Activated T-cell treated with anti-CD3 and anti-CD28 coated beads, Interleukin-2, amount 50 U/mL, for 72 hours (primary cell): ENCODE results near the gene ANO1. TPM values are rescaled to one million over a fixed set of nuclear protein-coding genes. Genes with fewer than 3 reads are reported as not detected.

Source experiments
- ATAC-seq, 2 donors: fragments of 150-1000 bp; cut with Tn5 transposase; replicated peaks in 1 of 2; 2 replicates each; pipeline ENCODE4 v1.10.0; 2021; ENCODE audit warnings: moderate library complexity in 2 of 2, mild to moderate bottlenecking in 1 of 2
- DNase-seq, 2 donors: peaks; one replicate each; pipeline ENCODE4 v3.0.0; 2021 to 2022; ENCODE audit warnings: mixed read lengths in 1 of 2
- H3K27ac Mint-ChIP-seq: one replicate; pipeline ENCODE4 v1.8.0; 2022; ENCODE audit warnings: mild to moderate bottlenecking, moderate library complexity, mixed read lengths
- H3K27me3 Mint-ChIP-seq: one replicate; pipeline ENCODE4 v1.8.0; 2022; ENCODE audit warnings: low read depth, mixed read lengths
- H3K36me3 Mint-ChIP-seq, 2 donors: one replicate each; pipeline ENCODE4 v1.8.0; 2022; ENCODE audit warnings: mixed read lengths in 2 of 2, mild to moderate bottlenecking in 1 of 2; ENCODE audit not compliant: insufficient read depth in 2 of 2
- H3K4me1 Mint-ChIP-seq: one replicate; pipeline ENCODE4 v1.8.0; 2022; ENCODE audit warnings: low read depth, mixed read lengths
- H3K4me3 Mint-ChIP-seq, 2 donors: one replicate each; pipeline ENCODE4 v1.8.0; 2022; ENCODE audit warnings: mild to moderate bottlenecking in 2 of 2, mixed read lengths in 2 of 2, moderate library complexity in 2 of 2
- H3K9me3 Mint-ChIP-seq, 2 donors: one replicate each; pipeline ENCODE4 v1.8.0; 2022; ENCODE audit warnings: mixed read lengths in 2 of 2
- total RNA-seq, 2 donors: library from RNA; stranded (reverse); gene quantifications; one replicate each; pipeline ENCODE4 v1.2.3, GENCODE V29; 2022

The ANO1 gene
- total RNA-seq, 2 donors from 2014 or later = not detected

- Mint-ChIP-seq H3K36me3 (no peaks in the 10 kb centered on the region), H3K27ac (no peak overlapping the region), H3K9me3 (no peaks in the 10 kb centered on the region), H3K4me3 (no peak overlapping the region), H3K27me3 (peaks cover 13% of the 10 kb centered on the region), H3K4me1 (peaks cover 6% of the 10 kb centered on the region)
- no peak for ATAC-seq
- no peak for DNase-seq
These were observed 30.9 kb downstream of the ANO1 start for GRCh38 chr11:70109006-70109405.

- peaks cover 6% of the 10 kb centered on the region for H3K4me1 Mint-ChIP-seq
- no peaks in the 10 kb centered on the region for H3K36me3 Mint-ChIP-seq
These were observed 31.8 kb downstream of the ANO1 start for GRCh38 chr11:70109903-70110302.

DNA sequence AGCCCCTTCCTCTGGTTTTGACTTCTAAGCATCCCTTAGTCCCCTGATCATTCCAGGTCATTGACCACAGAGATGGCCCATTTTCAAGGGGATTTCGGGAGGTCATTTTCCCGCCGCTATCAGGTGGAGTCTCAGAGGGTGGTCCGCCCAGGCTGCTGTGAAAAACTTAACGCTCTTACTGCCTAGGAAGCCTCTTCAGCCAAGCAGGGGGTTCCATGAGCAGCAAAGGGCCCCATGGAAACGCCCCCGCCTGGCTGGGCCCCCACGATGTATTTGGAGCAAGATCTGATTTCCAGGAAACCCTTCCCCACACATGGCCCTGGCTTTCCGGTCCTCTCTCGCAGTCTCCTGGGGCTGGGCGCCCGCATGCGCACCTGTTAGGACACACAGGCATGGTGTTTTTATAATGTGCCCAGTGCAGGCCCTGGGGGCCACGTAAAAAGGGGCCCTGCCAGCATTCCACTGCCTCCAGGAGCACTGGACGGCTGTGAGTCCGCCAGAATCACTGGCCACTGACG lies 32.5 kb downstream of the ANO1 start:
- Mint-ChIP-seq H3K4me3 (no peak overlapping the region), H3K36me3 (no peaks in the 10 kb centered on the region), H3K27me3 (peaks cover 13% of the 10 kb centered on the region), H3K27ac (no peak overlapping the region), H3K9me3 (no peaks in the 10 kb centered on the region), H3K4me1 (peaks cover 6% of the 10 kb centered on the region)
- ATAC-seq = no peak
- DNase-seq = no peak

More at GRCh38 chr11:70109903-70110302, 31.8 kb downstream of the ANO1 start:
- Mint-ChIP-seq H3K27ac (no peak overlapping the region), H3K9me3 (no peaks in the 10 kb centered on the region), H3K27me3 (peaks cover 13% of the 10 kb centered on the region), H3K4me3 (no peak overlapping the region)
- ATAC-seq (no peak), DNase-seq (no peak)

DNA sequence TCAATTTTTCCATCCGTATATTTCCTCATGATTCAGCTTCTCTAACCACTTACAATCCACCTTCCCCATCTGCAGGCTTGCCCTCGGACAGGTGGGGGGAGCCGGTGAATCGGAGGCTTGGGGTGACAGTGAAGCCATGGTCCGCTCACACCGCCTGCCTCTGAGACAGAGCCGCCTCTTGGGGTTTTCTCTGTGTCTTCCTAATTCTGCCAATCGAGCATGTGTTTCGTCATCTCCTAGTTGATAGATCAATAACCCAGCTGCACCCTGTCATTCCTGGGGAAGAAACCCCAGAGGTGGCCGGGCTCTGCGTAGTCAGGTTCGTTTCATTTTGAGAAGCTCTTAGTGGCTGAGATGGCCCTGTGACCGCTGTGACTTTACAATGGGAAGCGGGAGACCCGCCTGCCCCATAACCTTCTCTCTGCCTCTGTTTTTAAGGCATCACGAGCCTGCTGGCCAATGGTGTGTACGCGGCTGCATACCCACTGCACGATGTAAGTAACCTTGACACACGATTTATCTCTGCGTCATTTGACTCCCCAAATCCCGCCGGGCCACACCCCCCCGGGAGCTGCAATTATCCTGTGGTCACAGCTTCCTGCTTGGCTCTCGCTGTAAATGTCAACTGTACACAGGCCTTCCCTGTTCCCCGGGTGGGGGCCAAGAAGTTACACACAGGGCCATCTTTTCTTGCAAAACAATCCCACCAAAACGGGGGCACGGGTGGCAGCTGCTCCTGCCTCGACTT lies 33.3 kb downstream of the ANO1 start:
- H3K27ac Mint-ChIP-seq = no peak overlapping the region
- peaks cover 6% of the 10 kb centered on the region for H3K4me1 Mint-ChIP-seq
- H3K27me3 Mint-ChIP-seq = peaks cover 13% of the 10 kb centered on the region
- ATAC-seq = no peak
- H3K9me3 Mint-ChIP-seq = no peaks in the 10 kb centered on the region
- H3K36me3 Mint-ChIP-seq = no peaks in the 10 kb centered on the region
- DNase-seq = no peak
- peak overlapping the region in 1 of 2 donors; percentile 7 for H3K4me3 Mint-ChIP-seq

GRCh38 chr11:70112017-70112434 lies 33.9 kb downstream of the ANO1 start:
- ATAC-seq = no peak
- Mint-ChIP-seq H3K27me3 (peaks cover 13% of the 10 kb centered on the region), H3K9me3 (no peaks in the 10 kb centered on the region), H3K4me1 (peaks cover 6% of the 10 kb centered on the region), H3K27ac (no peak overlapping the region), H3K36me3 (no peaks in the 10 kb centered on the region), H3K4me3 (peak overlapping the region in 1 of 2 donors; percentile 7)
- no peak for DNase-seq

- Mint-ChIP-seq H3K27me3 (peaks cover 29% of the 10 kb centered on the region), H3K36me3 (peaks cover 1 to 2% of the 10 kb centered on the region in 2 donors), H3K27ac (no peak overlapping the region), H3K4me3 (no peak overlapping the region), H3K4me1 (peaks cover 6% of the 10 kb centered on the region), H3K9me3 (peaks cover 2 to 6% of the 10 kb centered on the region in 2 donors)
- no peak for ATAC-seq
- no peak for DNase-seq
These were observed 35.7 kb downstream of the ANO1 start for GRCh38 chr11:70113801-70114200.

DNA sequence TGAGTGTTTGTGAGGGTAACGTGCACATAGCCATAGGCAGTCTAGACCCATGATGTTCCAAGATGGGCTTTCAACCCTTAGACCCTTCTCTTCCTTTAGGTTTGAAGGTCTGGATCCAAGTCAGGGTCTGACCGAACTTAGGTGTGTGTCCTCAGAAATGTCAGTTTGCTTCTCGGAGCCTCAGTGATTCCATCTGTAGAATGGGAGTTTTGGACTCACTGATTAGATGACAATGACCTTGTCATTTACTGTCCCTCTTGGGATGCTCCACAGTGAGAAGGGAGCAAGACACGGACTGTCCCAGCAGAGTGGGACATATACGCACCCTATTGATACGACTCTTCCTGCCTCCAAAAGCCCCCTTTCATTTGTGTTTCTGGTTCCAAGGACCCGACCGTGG lies 37.7 kb downstream of the ANO1 start:
- DNase-seq (no peak), ATAC-seq (no peak)
- peaks cover 1 to 2% of the 10 kb centered on the region in 2 donors for H3K36me3 Mint-ChIP-seq
- no peak overlapping the region for H3K27ac Mint-ChIP-seq
- H3K27me3 Mint-ChIP-seq = peaks cover 40% of the 10 kb centered on the region
- peaks cover 6% of the 10 kb centered on the region for H3K4me1 Mint-ChIP-seq
- peaks cover 2 to 12% of the 10 kb centered on the region in 2 donors for H3K9me3 Mint-ChIP-seq
- H3K4me3 Mint-ChIP-seq = no peak overlapping the region

- DNase-seq = no peak
- peaks cover 6 to 12% of the 10 kb centered on the region in 2 donors for H3K9me3 Mint-ChIP-seq
- H3K36me3 Mint-ChIP-seq = peaks cover 1 to 2% of the 10 kb centered on the region in 2 donors
- H3K27me3 Mint-ChIP-seq = peaks cover 38% of the 10 kb centered on the region
- H3K4me1 Mint-ChIP-seq = peaks cover under 1% of the 10 kb centered on the region
- ATAC-seq = no peak
- H3K4me3 Mint-ChIP-seq = no peak overlapping the region
- no peak overlapping the region for H3K27ac Mint-ChIP-seq
These were observed 38.4 kb downstream of the ANO1 start for GRCh38 chr11:70116386-70117065.

DNA sequence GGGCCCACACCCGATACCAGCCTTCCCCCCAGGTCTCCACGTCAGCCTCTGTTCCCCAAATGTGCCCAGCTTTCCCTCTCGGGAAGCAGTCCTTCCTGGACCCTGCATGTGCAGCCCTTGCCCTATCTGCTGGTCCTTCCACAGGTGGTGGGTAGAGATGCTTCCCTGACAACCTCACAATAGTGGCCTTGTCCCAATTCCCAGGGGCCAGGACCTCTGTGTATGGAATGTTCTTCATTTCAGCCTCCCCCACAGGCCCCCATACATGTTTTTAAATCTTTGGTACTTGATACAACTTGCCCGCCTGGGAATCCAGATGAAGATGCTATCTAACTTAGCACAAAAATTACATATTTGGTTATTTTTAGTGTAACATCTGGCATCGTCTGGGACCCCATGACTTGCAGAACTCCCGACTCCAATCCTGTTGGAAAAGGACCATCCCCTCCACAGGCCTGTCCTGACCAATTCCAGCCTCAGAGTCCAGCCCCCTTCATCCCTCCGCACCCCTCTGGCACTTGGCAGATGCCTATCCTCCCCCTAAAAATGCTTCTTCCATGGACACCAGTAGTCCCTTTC lies 39.5 kb downstream of the ANO1 start:
- H3K27ac Mint-ChIP-seq = no peak overlapping the region
- peaks cover 1 to 2% of the 10 kb centered on the region in 2 donors for H3K36me3 Mint-ChIP-seq
- ATAC-seq = no peak
- no peak for DNase-seq
- H3K4me3 Mint-ChIP-seq = no peak overlapping the region
- H3K27me3 Mint-ChIP-seq = peaks cover 33% of the 10 kb centered on the region
- H3K4me1 Mint-ChIP-seq = no peaks in the 10 kb centered on the region
- peaks cover 6 to 13% of the 10 kb centered on the region in 2 donors for H3K9me3 Mint-ChIP-seq

- no peak for DNase-seq
- peaks cover 1 to 2% of the 10 kb centered on the region in 2 donors for H3K36me3 Mint-ChIP-seq
- H3K9me3 Mint-ChIP-seq = peaks cover 6 to 13% of the 10 kb centered on the region in 2 donors
- no peaks in the 10 kb centered on the region for H3K4me1 Mint-ChIP-seq
- H3K4me3 Mint-ChIP-seq = no peak overlapping the region
- peaks cover 33% of the 10 kb centered on the region for H3K27me3 Mint-ChIP-seq
- no peak for ATAC-seq
- no peak overlapping the region for H3K27ac Mint-ChIP-seq
These were observed 40.5 kb downstream of the ANO1 start for GRCh38 chr11:70118642-70119041.

DNA sequence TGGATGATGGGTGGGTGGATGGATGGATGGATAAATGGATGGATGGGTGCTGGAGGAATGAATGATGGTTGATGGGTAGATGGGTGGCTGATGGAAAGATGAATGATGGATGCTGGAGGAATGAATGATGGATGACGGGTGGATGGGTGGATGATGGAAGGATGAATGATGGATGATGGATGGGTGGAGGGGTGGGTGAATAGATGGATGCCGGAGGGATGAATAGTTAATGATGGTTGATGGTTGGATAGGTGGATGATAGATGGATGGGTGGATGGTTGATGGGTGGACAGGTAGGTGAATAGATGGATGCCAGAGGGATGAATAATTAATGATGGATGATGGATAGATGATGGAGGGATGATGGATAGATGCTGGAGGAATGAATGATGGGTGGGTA lies 41.4 kb downstream of the ANO1 start:
- H3K4me3 Mint-ChIP-seq = no peak overlapping the region
- H3K27me3 Mint-ChIP-seq = peaks cover 33% of the 10 kb centered on the region
- H3K36me3 Mint-ChIP-seq = peaks cover 1 to 2% of the 10 kb centered on the region in 2 donors
- peaks cover 6 to 13% of the 10 kb centered on the region in 2 donors for H3K9me3 Mint-ChIP-seq
- no peak overlapping the region for H3K27ac Mint-ChIP-seq
- no peaks in the 10 kb centered on the region for H3K4me1 Mint-ChIP-seq
- no peak for DNase-seq
- no peak for ATAC-seq

DNA sequence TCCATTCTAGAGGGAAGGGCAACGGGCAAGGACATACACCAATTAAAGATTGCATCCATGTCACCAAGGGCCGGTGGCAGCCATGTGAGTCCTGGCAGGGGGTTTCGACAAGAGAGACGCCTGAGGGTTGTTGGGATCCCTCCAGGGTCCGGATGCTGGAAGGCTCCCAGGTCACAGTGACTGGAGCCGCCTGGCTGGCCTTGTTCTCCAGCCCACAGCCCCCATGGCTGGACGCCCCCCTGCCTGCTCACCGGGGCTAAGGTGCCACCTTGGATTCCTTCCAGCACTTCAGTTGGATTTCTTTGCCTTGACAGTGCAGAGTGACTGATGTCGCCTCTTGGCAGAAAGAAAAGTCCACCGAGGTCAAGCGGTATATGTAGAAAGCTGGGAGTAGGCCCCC lies 42.6 kb downstream of the ANO1 start:
- DNase-seq (no peak), ATAC-seq (no peak)
- Mint-ChIP-seq H3K4me1 (no peaks in the 10 kb centered on the region), H3K27ac (no peak overlapping the region), H3K27me3 (peaks cover 33% of the 10 kb centered on the region), H3K4me3 (no peak overlapping the region), H3K9me3 (peaks cover 6 to 13% of the 10 kb centered on the region in 2 donors), H3K36me3 (peaks cover 1 to 2% of the 10 kb centered on the region in 2 donors)
